ENCODE data around the gene PLAGL1. TPM values are rescaled to one million over a fixed set of nuclear protein-coding genes. Genes with fewer than 3 reads are reported as not detected.

PLAGL1 gene
- polyA plus RNA-seq, 2 of the 4 experiments (the other 2 are of a cell fraction): 4.7 to 8.2 TPM

GRCh38 chr6:143973097-143973966, 34.7 kb downstream of the PLAGL1 start:
- Histone ChIP-seq H3K4me3 (no peak overlapping the region), H3K27ac (no peak overlapping the region), H3K9me3 (no peaks in the 10 kb centered on the region), H3K4me2 (no peak overlapping the region), H3K4me1 (no peaks in the 10 kb centered on the region)
- ChIA-PET POLR2A (no interaction called here), CTCF (interaction anchor here (1.4 to 1.7 kb wide), 2 partner anchors 40 to 398 kb away, joined by 4 to 5 read pairs; no protein-coding TSS in a partner anchor)
- 74% methylated on average over 13 of the region's 13 CpGs for WGBS (ENCODE audit: missing lambda C conversion rate)
- FAIRE-seq (no peak), ATAC-seq (no peak), DNase-seq (ENCODE audit: low read depth in 1 of 2, low spot score in 1 of 2) (no peak)
- TF ChIP-seq ZC3H11A (IDR thresholded peaks at IDR 0.05): no peak
- no peak for TF ChIP-seq CEBPB (IDR thresholded peaks at IDR 0.05)
- no peak for TF ChIP-seq CBX8 (IDR thresholded peaks at IDR 0.05)
- TF ChIP-seq TP53 (CRISPR knock-in tag; IDR thresholded peaks at IDR 0.05): no peak
- no peak for TF ChIP-seq JUN (IDR thresholded peaks at IDR 0.05)
- no peak for TF ChIP-seq EHF (CRISPR knock-in tag; IDR thresholded peaks at IDR 0.05)
- no peak for TF ChIP-seq HEYL (CRISPR knock-in tag; IDR thresholded peaks at IDR 0.05)
- TF ChIP-seq RCOR1 (IDR thresholded peaks at IDR 0.05; ENCODE audit: low read depth, low read length): no peak
- no peak for TF ChIP-seq FOSL2 (IDR thresholded peaks at IDR 0.05)
- TF ChIP-seq FOSL2 (CRISPR knock-in tag; IDR thresholded peaks at IDR 0.05): no peak
- no peak for TF ChIP-seq KDM5A (IDR thresholded peaks at IDR 0.05)
- TF ChIP-seq HMGXB4 (CRISPR knock-in tag; IDR thresholded peaks at IDR 0.05; ENCODE audit: borderline replicate concordance): no peak
- no peak for TF ChIP-seq HDAC2 (IDR thresholded peaks at IDR 0.05)
- no peak for TF ChIP-seq NPAS2 (CRISPR knock-in tag; IDR thresholded peaks at IDR 0.05; ENCODE audit: borderline replicate concordance)
- TF ChIP-seq MYC (IDR thresholded peaks at IDR 0.05; ENCODE audit: borderline replicate concordance, low read length): no peak
- TF ChIP-seq RARB (CRISPR knock-in tag; IDR thresholded peaks at IDR 0.05): no peak
- TF ChIP-seq EP300 (IDR thresholded peaks at IDR 0.05): no peak

GRCh38 chr6:143971482-143972205, 36.4 kb downstream of the PLAGL1 start:
- no peaks in the 10 kb centered on the region for H3K4me1 ChIP-seq
- ATAC-seq (no peak), DNase-seq (ENCODE audit: low read depth in 1 of 2, low spot score in 1 of 2) (no peak), FAIRE-seq (no peak)
- CTCF ChIA-PET: interaction anchor here (0.6 to 1.5 kb wide), 3 partner anchors 32 to 63 kb away, joined by 3 to 4 read pairs (median 3); no protein-coding TSS in a partner anchor
- 64% methylated on average over 4 of the region's 4 CpGs for WGBS (ENCODE audit: missing lambda C conversion rate)
- H3K27ac ChIP-seq: no peak overlapping the region
- H3K4me3 ChIP-seq: no peak overlapping the region
- POLR2A ChIA-PET: no interaction called here
- H3K4me2 ChIP-seq: no peak overlapping the region
- H3K9me3 ChIP-seq: no peaks in the 10 kb centered on the region
- TF ChIP-seq NPAS2 (CRISPR knock-in tag; IDR thresholded peaks at IDR 0.05; ENCODE audit: borderline replicate concordance): no peak
- no peak for TF ChIP-seq HEYL (CRISPR knock-in tag; IDR thresholded peaks at IDR 0.05)
- TF ChIP-seq TP53 (CRISPR knock-in tag; IDR thresholded peaks at IDR 0.05): no peak
- no peak for TF ChIP-seq ZC3H11A (IDR thresholded peaks at IDR 0.05)
- TF ChIP-seq EHF (CRISPR knock-in tag; IDR thresholded peaks at IDR 0.05): no peak
- no peak for TF ChIP-seq CHD4 (IDR thresholded peaks at IDR 0.05; ENCODE audit: borderline replicate concordance)
- TF ChIP-seq MAX (IDR thresholded peaks at IDR 0.05): no peak

GRCh38 chr6:143970456-143971218, 37.4 kb downstream of the PLAGL1 start:
- ChIA-PET CTCF (interaction anchor here (1.5 kb wide), 1 partner anchor 42 kb away, joined by 4 read pairs; no protein-coding TSS in a partner anchor), POLR2A (no interaction called here)
- Histone ChIP-seq H3K4me3 (no peak overlapping the region), H3K27ac (no peak overlapping the region), H3K4me1 (no peaks in the 10 kb centered on the region), H3K9me3 (no peaks in the 10 kb centered on the region), H3K4me2 (no peak overlapping the region)
- DNase-seq (ENCODE audit: low read depth in 1 of 2, low spot score in 1 of 2): no peak
- FAIRE-seq: no peak
- ATAC-seq: no peak
- 73% methylated on average over 6 of the region's 6 CpGs for WGBS (ENCODE audit: missing lambda C conversion rate)
- no peak for TF ChIP-seq HOXA7 (CRISPR knock-in tag; IDR thresholded peaks at IDR 0.05)
- TF ChIP-seq E2F6 (IDR thresholded peaks at IDR 0.05; ENCODE audit: borderline replicate concordance, low read depth): no peak
- no peak for TF ChIP-seq KDM1A (IDR thresholded peaks at IDR 0.05; ENCODE audit: low read depth)
- no peak for TF ChIP-seq EHF (CRISPR knock-in tag; IDR thresholded peaks at IDR 0.05)
- TF ChIP-seq TFCP2L1 (CRISPR knock-in tag; IDR thresholded peaks at IDR 0.05): no peak
- TF ChIP-seq RFX5 (IDR thresholded peaks at IDR 0.05): no peak
- TF ChIP-seq HDAC2 (IDR thresholded peaks at IDR 0.05): no peak
- TF ChIP-seq MAZ (IDR thresholded peaks at IDR 0.05; ENCODE audit: borderline replicate concordance, low read depth, low read length): no peak
- no peak for TF ChIP-seq FOXS1 (CRISPR knock-in tag; IDR thresholded peaks at IDR 0.05)
- TF ChIP-seq TP53 (CRISPR knock-in tag; IDR thresholded peaks at IDR 0.05): no peak
- TF ChIP-seq JUN (IDR thresholded peaks at IDR 0.05): no peak
- TF ChIP-seq EHMT2 (IDR thresholded peaks at IDR 0.05; ENCODE audit: low read depth): no peak
- no peak for TF ChIP-seq SMC3 (IDR thresholded peaks at IDR 0.05)
- no peak for TF ChIP-seq EP300 (IDR thresholded peaks at IDR 0.05)
- no peak for TF ChIP-seq ZNF302 (CRISPR knock-in tag; IDR thresholded peaks at IDR 0.05)
- no peak for TF ChIP-seq HEYL (CRISPR knock-in tag; IDR thresholded peaks at IDR 0.05)
- no peak for TF ChIP-seq MAFK (IDR thresholded peaks at IDR 0.05; ENCODE audit: partially characterized antibody)

All from A549 (cell line).